Measurements from ENCODE around the gene PLK3. TPM values are rescaled to one million over a fixed set of nuclear protein-coding genes. Genes with fewer than 3 reads are reported as not detected.
"Not testable (repeated sequence)": the region's sequence is repeated elsewhere in the genome, so short reads cannot be mapped to it uniquely, and the experiment has no call there.

The PLK3 gene
- polyA plus RNA-seq, 12 donors = 6.9 to 19.2 (median 11.9) TPM; not detected in 1

DNA sequence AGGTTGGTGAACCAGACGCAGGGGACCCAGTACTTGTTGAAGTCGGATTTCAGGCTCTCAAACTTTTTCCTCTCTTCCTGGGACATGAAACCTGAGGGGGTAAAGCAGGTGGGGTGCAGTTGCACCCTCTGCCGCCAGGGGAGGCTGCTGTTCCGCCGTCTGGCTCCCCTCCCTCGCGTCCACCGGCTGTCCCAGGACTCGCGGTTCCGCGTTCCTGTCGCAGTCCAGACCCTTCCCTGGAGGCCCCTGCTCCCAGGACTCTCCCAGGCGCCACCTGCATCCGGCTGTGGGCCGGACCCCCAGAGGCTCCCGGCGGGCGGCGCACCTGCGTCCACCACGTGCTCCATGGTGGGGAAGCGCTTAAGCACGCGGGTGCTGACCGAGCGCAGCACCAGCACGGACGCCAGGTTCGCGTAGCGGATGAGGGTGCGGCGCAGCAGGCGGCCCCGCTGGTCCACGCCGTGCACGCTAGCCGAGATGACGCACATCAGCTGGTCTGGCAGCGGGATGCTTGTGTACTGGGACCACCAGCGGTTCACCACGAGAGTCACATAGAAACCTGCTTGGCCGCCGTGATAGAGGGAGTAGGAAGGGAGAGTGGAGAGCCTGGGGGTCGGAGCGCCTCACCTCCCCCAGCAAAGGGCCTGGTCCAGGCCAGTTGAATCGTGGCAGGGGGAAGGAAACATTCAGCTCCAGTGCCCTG, 13.9 kb upstream of the PLK3 start:
- DNase-seq = no peak

GRCh38 chr1:44786841-44787426, 13.2 kb upstream of the PLK3 start:
- no peak for DNase-seq

DNA sequence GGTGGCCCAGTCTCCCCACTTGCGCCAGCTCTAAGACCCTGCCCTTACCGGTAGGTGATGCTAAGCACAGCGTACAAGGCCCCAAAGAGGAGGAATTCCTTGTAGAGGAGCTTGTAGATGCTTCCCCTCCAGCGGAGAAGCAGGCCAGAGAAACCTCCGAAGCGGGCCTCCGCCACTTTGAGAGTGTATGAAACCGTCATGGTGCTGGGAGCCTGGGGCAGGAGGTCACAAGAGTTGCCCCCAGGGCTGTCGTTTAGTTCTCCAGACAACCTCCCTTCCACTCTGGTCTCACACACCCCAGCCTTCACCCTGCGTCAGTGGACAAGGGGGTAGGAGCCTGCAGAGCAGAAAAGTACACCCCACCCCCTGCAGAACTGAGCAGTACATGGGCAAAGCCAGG, 12.7 kb upstream of the PLK3 start:
- no peak for DNase-seq

DNA sequence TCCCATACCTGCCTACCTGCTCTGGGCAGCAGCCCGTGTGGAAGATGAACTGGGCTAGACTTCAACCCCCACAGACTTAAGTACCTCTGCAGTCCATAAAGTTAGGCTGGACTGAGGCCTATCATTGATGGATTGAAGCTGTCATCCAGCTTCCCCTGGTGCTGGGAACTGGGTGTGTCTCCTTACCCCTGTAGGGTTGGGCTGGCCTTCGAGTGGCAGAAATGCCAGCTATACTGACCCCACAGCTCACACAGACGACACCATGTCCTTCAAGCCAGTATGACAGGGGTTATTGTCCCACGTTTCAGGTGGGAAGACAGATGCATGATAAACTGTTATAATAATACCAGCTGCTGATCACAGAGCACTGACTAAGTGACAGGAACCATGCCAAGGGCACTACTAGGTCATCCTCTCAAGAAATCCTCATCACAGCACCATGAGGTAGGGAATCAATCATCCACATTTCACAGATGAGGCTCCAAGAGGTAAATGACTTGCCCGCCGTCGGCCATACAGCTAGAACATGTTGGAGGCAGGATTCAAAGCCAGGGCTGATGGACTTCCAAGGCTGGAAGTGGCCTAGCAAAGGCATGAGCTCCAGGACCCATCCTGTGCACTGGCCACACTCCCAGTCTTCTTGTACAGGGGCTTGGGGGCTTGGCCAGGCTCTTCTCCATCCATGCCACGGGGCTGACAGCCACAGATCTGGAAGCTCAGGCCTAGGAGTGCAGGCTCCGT, 11.9 kb upstream of the PLK3 start, which contains the start of gene BEST4:
Gene BEST4, minus strand, starts transcription at position 51 of the 741 bp plus-strand sequence. CDS start 465 bp downstream, outside the sequence.
- no peak for DNase-seq

- no peak for DNase-seq
These were observed 9.0 kb upstream of the PLK3 start for GRCh38 chr1:44790968-44791801.

DNA sequence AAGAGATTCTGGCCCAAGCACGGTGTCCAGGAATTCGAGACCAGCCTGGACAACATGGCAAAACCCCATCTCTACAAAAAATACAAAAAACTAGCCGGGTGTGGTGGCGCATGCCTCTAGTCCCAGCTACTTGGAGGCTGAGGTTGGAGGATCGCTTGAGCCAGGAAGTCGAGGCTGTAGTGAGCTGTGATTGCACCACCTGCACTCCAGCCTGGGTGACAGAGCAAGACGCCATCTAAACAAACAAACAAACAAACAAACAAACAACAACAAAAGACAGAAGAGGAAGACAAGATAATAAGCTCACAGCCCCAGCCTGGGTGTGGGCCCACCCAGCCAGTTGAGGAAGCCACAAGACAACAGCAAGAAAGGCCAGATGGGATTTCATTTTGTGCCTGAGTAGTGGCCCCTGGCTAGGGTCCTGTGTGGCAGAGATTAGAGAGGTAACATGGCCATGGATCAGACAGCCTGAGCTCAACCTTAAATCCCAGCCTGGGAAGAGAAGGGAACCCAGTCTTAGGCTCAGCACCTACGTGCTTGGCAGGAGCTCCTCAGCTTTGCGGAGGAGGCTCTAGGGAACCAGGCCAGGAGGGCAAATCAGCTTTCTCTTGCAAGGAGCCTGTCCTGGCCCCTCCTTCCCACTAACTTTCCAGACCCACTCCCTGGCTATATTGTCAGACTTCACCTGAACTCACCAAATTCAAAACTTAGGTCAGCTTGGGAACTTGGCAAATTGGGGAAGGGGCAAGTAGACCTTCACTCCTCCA, 7.3 kb upstream of the PLK3 start:
- DNase-seq = no peak

DNA sequence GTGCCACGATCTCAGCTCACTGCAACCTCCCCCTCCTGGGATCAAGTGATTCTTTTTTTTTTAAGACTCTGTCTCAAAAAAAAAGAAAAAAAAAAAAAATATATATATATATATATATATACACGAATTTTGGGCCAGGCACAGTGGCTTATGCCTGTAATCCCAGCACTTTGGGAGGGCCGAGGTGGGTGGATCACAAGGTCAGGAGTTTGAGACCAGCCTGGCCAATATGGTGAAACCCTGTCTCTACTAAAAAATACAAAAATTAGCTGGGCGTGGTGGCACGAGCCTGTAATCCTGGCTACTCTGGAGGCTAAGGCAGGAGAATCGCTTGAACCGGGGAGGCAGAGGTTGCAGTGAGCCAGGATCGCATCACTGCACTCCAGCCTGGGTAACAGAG, 2.3 kb upstream of the PLK3 start:
- DNase-seq = not testable (repeated sequence)

GRCh38 chr1:44798481-44799365, 1.5 kb upstream of the PLK3 start:
- DNase-seq = no peak

GRCh38 chr1:44801491-44802305, 1.5 kb downstream of the PLK3 start:
- no peak for DNase-seq

- no peak for DNase-seq
These were observed 2.3 kb downstream of the PLK3 start for GRCh38 chr1:44802306-44803061.

GRCh38 chr1:44803062-44803311, 2.8 kb downstream of the PLK3 start:
- no peak for DNase-seq

DNA sequence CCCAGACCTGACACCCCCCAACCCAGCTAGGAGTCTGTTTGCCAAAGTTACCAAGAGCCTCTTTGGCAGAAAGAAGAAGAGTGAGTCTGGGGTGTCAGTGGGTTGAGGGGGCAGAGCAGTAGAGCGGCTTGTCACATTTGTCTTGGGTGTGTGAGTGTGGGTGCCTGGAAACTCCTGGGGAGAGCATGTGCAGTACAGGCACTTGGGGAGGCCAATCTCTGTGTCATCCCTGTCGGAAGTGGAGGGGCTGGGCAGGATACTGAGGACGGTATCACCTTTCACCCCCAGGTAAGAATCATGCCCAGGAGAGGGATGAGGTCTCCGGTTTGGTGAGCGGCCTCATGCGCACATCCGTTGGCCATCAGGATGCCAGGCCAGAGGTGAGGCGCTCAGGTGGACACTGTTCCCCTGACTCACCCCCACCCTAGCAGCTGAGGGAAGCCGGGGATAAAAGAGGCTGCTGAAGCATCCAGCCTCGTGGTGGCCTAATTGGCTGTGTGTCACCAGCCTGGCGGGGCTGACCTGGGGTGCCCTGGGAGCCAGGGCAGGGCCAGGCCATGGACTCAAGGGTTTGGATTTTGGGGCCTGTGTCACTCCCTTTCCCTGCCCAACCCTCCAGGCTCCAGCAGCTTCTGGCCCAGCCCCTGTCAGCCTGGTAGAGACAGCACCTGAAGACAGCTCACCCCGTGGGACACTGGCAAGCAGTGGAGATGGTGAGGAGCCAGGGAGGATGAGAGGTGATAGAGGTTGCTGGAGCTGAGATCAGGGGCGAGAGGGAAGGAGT, 3.3 kb downstream of the PLK3 start:
- DNase-seq = no peak

- no peak for DNase-seq
These were observed 5.3 kb downstream of the PLK3 start for GRCh38 chr1:44805311-44806024.

- no peak for DNase-seq
These were observed 6.0 kb downstream of the PLK3 start for GRCh38 chr1:44806025-44806703.

- no peak for DNase-seq
These were observed 6.7 kb downstream of the PLK3 start, which contains the start of gene DYNLT4 for GRCh38 chr1:44806704-44807363. TSS of gene DYNLT4 (minus strand) at chr1:44807351. CDS start at chr1:44806668, 683 bp downstream.
